Esophagus muscularis mucosa (tissue), 4 donors: Measurements from ENCODE around the gene THNSL1. TPM values are rescaled to one million over a fixed set of nuclear protein-coding genes. Genes with fewer than 3 reads are reported as not detected.
A peak's percentile ranks its signal among the peaks of the same experiment; 100 is the strongest.

Experiments
- DNase-seq: peaks from one replicate; pipeline ENCODE4 v3.0.0-alpha.2; 2017; ENCODE audit errors: extremely low spot score
- H3K27ac ChIP-seq, 4 donors: fragments of 200-600 bp; sonication (generic); replicated peaks in 1 of 4; 1 replicate in 3 of 4; 2 replicates in 1 of 4; pipeline ENCODE4 v1.5.1; 2016 to 2019; ENCODE audit warnings: mild to moderate bottlenecking in 1 of 4
- H3K27me3 ChIP-seq, 4 donors: fragments of 200-600 bp; sonication (generic); one replicate each; pipeline versions ENCODE4 v1.5.1 to v1.6.0; 2016 to 2019
- H3K36me3 ChIP-seq, 4 donors: fragments of 200-600 bp; sonication (generic); one replicate each; pipeline ENCODE4 v1.5.1; 2016 to 2019
- H3K4me1 ChIP-seq, 4 donors: fragments of 200-600 bp; sonication (generic); one replicate each; pipeline ENCODE4 v1.5.1; 2016 to 2019
- H3K4me3 ChIP-seq, 4 donors: fragments of 200-600 bp; sonication (generic); 1 replicate in 2 of 4; 2 replicates in 2 of 4; pipeline ENCODE4 v1.5.1; 2016 to 2019; ENCODE audit warnings: mild to moderate bottlenecking in 4 of 4, moderate library complexity in 1 of 4
- H3K9me3 ChIP-seq, 4 donors: fragments of 200-600 bp; sonication (generic); 1 replicate in 3 of 4; 2 replicates in 1 of 4; pipeline ENCODE4 v1.5.1; 2016 to 2019
- CTCF ChIP-seq, 3 experiments: fragments of 200-600 bp in 2 of 3; fragments of 450-650 bp in 1 of 3; sonication (generic) in 2 of 3; IDR thresholded peaks; one replicate each; pipeline ENCODE4 v1.5.1; 2017 to 2019; ENCODE audit warnings: antibody characterized with exemption in 3 of 3, mild to moderate bottlenecking in 2 of 3, moderate library complexity in 1 of 3
- EP300 ChIP-seq: sonication (generic); formaldehyde crosslinking; IDR thresholded peaks from one replicate; pipeline ENCODE4 v1.6.1; 2017; ENCODE audit warnings: antibody characterized with exemption
- POLR2A ChIP-seq: fragments of 450-650 bp; IDR thresholded peaks from one replicate; pipeline ENCODE4 v1.6.1; 2017; ENCODE audit warnings: antibody characterized with exemption, moderate library complexity, mild to moderate bottlenecking, low read depth
- POLR2AphosphoS5 ChIP-seq, 2 donors: sonication (generic); formaldehyde crosslinking; IDR thresholded peaks; one replicate each; pipeline ENCODE4 v1.6.1; 2017; ENCODE audit warnings: antibody characterized with exemption in 2 of 2
- WGBS: methylation state at CpG from one replicate; pipeline ENCODE4 v1.1.5; 2018; 5-methylcytosine and 5-hydroxymethylcytosine counted together
- intact Hi-C: fragments of 100-400 bp; cut with DNase I; formaldehyde crosslinking; loops from one replicate; pipeline ENCODE4 v1.15.1; 2023
- total RNA-seq, 4 donors: library from RNA; depleted of rRNA; stranded (reverse); fragments of >200 nt; gene quantifications; one replicate each; pipeline versions ENCODE4 v1.1.0 to v1.2.1, GENCODE V29; 2016

THNSL1 gene
- total RNA-seq, 4 donors from 2014 or later, result 0.65 to 1.1 (median 0.75) TPM

GRCh38 chr10:25026463-25026862 is 10.1 kb downstream of the THNSL1 start:
- Histone ChIP-seq H3K4me3 (no peak overlapping the region), H3K9me3 (no peaks in the 10 kb centered on the region), H3K36me3 (no peaks in the 10 kb centered on the region), H3K4me1 (no peaks in the 10 kb centered on the region), H3K27ac (no peak overlapping the region), H3K27me3 (no peaks in the 10 kb centered on the region)
- DNase-seq, result no peak
- TF ChIP-seq CTCF (IDR thresholded peaks at IDR 0.05) (peak in 1 of 3 experiments; percentile 8), EP300 (no peak)
- WGBS, result 84% methylated on average over 1 of the region's 1 CpG
- intact Hi-C loops, result no loop called here

GRCh38 chr10:25028711-25029110 is 12.3 kb downstream of the THNSL1 start:
- no peak for DNase-seq
- H3K4me1 ChIP-seq, result no peaks in the 10 kb centered on the region
- no peaks in the 10 kb centered on the region for H3K9me3 ChIP-seq
- H3K36me3 ChIP-seq, result no peaks in the 10 kb centered on the region
- intact Hi-C loops, result no loop called here
- no peak overlapping the region for H3K4me3 ChIP-seq
- 100% methylated on average over 1 of the region's 1 CpG for WGBS
- no peak overlapping the region for H3K27ac ChIP-seq
- no peaks in the 10 kb centered on the region for H3K27me3 ChIP-seq
- TF ChIP-seq POLR2A, result no peak

- intact Hi-C loops, result no loop called here
- no peaks in the 10 kb centered on the region for H3K9me3 ChIP-seq
- 85% methylated on average over 2 of the region's 2 CpGs for WGBS
- no peak for TF ChIP-seq POLR2A
- TF ChIP-seq EP300, result no peak
- no peak for TF ChIP-seq POLR2AphosphoS5 (IDR thresholded peaks at IDR 0.05)
- H3K4me3 ChIP-seq, result no peak overlapping the region
- H3K36me3 ChIP-seq, result no peaks in the 10 kb centered on the region
- H3K27me3 ChIP-seq, result no peaks in the 10 kb centered on the region
- DNase-seq, result no peak
- no peak overlapping the region for H3K27ac ChIP-seq
- no peaks in the 10 kb centered on the region for H3K4me1 ChIP-seq
These were observed 13.1 kb downstream of the THNSL1 start for GRCh38 chr10:25029519-25029918.

GRCh38 chr10:25036381-25036780 is 20.0 kb downstream of the THNSL1 start:
- Histone ChIP-seq H3K27me3 (no peaks in the 10 kb centered on the region), H3K27ac (no peak overlapping the region), H3K4me3 (no peak overlapping the region), H3K4me1 (no peaks in the 10 kb centered on the region), H3K36me3 (no peaks in the 10 kb centered on the region), H3K9me3 (no peaks in the 10 kb centered on the region)
- intact Hi-C loops, result no loop called here
- no peak for TF ChIP-seq POLR2A
- no peak for TF ChIP-seq EP300
- no peak for TF ChIP-seq CTCF (IDR thresholded peaks at IDR 0.05)
- TF ChIP-seq POLR2AphosphoS5 (IDR thresholded peaks at IDR 0.05), result no peak
- 45% methylated on average over 3 of the region's 3 CpGs for WGBS
- DNase-seq, result no peak

- WGBS, result 32% methylated on average over 2 of the region's 2 CpGs
- no peaks in the 10 kb centered on the region for H3K27me3 ChIP-seq
- intact Hi-C loops, result no loop called here
These were observed 21.9 kb downstream of the THNSL1 start for GRCh38 chr10:25038325-25038724.

More at GRCh38 chr10:25038325-25038724, 21.9 kb downstream of the THNSL1 start:
- Histone ChIP-seq H3K9me3 (no peaks in the 10 kb centered on the region), H3K36me3 (no peaks in the 10 kb centered on the region), H3K4me1 (no peaks in the 10 kb centered on the region), H3K27ac (no peak overlapping the region), H3K4me3 (no peak overlapping the region)
- TF ChIP-seq EP300 (no peak), POLR2A (no peak), POLR2AphosphoS5 (IDR thresholded peaks at IDR 0.05) (no peak), CTCF (IDR thresholded peaks at IDR 0.05) (no peak)
- DNase-seq, result no peak
